Measurements from ENCODE around the gene CPTP.
A peak's percentile ranks its signal among the peaks of the same experiment; 100 is the strongest.

CPTP gene

DNA sequence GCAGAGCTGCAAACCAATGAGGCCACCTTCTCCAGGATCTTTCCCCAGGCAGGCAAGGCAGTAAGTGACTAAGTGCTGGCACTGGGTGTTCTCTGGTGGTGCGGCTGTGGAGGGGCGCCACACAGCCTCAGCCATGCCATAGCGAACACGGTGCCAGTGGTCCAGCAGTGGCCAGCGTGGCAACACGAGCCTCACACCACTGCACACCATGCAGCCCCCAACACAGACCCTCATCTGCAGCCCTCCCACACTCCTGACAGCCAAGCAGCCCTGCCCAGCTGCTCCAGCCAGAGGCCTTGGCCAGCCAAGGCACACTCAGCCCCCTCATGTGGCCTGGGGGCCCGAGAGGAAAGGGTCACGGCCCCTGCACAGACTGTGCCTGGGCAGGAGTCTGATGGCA lies 3.1 kb upstream of the CPTP start:
- DNase-seq (ENCODE audit: low read depth), result no peak
- no peak overlapping the region for H3K4me3 ChIP-seq (ENCODE audit: low read depth, low read length)
- TF ChIP-seq, protein P1, sequence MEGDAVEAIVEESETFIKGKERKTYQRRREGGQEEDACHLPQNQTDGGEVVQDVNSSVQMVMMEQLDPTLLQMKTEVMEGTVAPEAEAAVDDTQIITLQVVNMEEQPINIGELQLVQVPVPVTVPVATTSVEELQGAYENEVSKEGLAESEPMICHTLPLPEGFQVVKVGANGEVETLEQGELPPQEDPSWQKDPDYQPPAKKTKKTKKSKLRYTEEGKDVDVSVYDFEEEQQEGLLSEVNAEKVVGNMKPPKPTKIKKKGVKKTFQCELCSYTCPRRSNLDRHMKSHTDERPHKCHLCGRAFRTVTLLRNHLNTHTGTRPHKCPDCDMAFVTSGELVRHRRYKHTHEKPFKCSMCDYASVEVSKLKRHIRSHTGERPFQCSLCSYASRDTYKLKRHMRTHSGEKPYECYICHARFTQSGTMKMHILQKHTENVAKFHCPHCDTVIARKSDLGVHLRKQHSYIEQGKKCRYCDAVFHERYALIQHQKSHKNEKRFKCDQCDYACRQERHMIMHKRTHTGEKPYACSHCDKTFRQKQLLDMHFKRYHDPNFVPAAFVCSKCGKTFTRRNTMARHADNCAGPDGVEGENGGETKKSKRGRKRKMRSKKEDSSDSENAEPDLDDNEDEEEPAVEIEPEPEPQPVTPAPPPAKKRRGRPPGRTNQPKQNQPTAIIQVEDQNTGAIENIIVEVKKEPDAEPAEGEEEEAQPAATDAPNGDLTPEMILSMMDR (conservative IDR thresholded peaks at IDR 0.05; ENCODE audit: low read depth, low read length), result no peak

DNA sequence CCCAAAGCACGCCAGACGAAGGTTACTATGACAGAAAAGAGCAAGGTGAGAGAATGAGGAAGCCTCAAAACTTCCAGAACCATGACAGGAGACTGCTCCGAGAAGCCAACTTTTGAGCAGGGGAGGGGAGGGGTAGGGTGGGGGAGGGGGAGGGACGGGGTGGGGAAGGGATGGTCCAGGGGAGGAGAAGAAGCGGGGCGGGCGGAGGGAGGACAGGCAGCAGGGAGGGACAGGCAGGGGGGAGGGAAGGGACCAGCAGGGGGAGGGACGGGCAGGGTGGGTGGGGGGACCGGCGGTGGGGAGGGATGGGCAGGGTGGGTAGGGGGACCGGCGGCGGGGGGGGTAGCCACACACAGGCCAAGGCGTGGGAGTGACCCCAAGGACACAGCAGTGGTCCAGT lies 2.2 kb upstream of the CPTP start:
- TF ChIP-seq, protein P1 (conservative IDR thresholded peaks at IDR 0.05; ENCODE audit: low read depth, low read length), result no peak
- no peak for DNase-seq (ENCODE audit: low read depth)
- no peak overlapping the region for H3K4me3 ChIP-seq (ENCODE audit: low read depth, low read length)

DNA sequence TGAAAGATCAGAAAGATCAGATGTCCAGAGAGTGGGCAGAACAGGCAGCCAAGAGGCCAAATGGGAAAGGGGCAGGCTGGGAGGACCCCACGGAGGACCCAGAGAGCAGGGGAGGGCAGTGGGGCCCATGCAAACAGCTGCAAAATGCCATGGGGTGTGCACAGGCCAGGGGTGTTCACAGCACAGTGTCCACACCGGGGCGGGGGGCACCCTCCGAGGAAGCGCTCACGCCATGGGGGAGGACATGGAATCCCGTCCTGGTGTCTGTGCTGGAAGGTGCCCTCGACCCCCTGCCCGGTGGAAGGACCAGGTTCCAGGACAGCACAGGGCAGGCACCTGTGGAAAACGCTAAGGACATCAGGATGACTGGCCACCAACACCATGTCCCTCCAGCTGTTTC lies 1.6 kb upstream of the CPTP start:
- no peak for DNase-seq (ENCODE audit: low read depth)
- H3K4me3 ChIP-seq (ENCODE audit: low read depth, low read length), result no peak overlapping the region
- TF ChIP-seq, protein P1 (conservative IDR thresholded peaks at IDR 0.05; ENCODE audit: low read depth, low read length), result no peak

DNA sequence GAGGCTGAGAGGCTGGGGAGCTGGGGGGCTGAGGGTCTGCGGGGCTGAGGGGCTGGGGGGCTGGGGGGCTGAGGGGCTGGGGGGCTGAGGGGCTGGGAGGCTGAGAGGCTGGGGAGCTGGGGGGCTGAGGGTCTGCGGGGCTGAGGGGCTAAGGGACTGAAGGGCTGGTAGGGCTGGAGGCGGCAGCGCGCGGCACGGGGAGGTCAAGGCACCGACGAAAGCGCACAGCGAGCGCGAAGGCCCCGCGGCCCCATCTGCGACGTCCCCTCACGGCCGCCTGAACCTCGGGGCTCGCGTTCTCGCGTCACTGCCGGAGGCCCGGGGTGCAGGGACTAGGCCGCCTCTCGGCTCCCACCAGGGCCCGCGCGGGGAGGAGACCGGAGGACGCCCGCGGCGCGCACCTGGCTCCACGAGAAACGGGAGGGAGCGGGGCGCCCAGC lies 498 bp upstream of the CPTP start:
- DNase-seq (ENCODE audit: low read depth), result no peak
- H3K4me3 ChIP-seq (ENCODE audit: low read depth, low read length), result peak overlapping the region; percentile 88
- TF ChIP-seq, protein P1 (conservative IDR thresholded peaks at IDR 0.05; ENCODE audit: low read depth, low read length), result no peak

DNA sequence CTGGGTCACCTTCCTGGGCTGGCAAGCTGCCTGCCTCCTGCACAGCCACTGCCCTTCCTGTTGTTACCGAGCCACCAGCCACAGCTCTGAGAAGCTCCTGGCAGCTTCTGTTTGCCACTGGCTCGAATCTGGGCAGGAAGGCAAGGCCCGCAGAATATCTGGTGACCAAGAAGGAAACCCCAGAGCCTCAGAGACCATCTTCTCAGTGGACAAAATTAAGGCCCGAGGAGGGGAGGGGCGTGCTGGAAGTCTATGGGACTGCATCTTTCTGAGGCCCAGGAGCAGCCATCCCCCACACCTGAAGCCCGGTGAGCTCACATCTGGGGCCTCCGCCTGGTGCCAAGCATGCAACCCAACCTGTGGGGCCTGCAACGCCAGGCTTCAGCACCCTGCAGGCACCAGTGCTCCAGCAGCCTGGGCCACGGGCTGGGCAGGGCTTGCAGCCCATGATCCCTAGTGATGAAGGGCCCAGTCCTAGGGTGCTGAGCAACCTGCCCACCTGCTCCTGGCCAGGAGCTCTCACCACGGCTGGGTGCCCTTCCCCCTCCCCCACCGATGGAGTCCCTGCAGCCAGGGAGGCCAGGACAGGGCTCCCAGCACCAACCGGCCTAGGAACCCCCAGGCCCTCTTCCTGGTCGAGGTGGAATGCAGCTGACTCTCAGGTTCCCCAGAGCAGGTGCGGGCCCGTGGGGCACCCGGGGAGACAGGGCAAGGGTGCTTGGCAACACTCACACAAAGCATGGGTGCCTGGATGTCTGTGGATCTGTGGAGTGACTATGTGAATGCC lies 879 bp downstream of the CPTP start:
- no peak for DNase-seq (ENCODE audit: low read depth)
- peak overlapping the region; percentile 88 for H3K4me3 ChIP-seq (ENCODE audit: low read depth, low read length)
- TF ChIP-seq, protein P1 (conservative IDR thresholded peaks at IDR 0.05; ENCODE audit: low read depth, low read length), result no peak

DNA sequence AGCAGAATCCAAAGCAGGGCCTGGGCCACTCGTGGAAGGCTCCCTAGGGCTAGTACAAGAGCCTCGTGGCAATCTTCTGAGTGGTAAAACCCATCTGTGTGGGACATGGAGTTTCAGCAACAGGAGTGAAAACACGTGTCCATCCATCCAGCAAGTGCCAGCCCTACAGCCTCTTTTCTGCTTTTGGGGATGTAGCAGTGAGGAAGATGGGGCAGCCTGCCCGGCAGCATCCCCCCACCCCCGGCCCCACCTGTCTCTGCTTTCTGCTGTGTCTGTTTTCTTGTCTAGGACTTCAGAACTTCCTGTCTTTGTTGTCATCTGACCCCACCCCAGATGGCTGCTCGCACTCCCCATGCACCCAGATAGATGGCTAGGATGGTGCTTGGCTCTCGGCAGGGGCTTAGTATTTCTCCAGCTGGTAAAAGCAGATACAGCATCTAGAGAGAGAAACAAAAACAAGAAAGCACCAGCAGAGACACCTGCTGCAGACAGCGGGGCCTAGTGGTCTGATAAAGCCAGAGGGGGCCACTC lies 1.5 kb downstream of the CPTP start:
- TF ChIP-seq, protein P1 (conservative IDR thresholded peaks at IDR 0.05; ENCODE audit: low read depth, low read length), result no peak
- no peak for DNase-seq (ENCODE audit: low read depth)
- no peak overlapping the region for H3K4me3 ChIP-seq (ENCODE audit: low read depth, low read length)

DNA sequence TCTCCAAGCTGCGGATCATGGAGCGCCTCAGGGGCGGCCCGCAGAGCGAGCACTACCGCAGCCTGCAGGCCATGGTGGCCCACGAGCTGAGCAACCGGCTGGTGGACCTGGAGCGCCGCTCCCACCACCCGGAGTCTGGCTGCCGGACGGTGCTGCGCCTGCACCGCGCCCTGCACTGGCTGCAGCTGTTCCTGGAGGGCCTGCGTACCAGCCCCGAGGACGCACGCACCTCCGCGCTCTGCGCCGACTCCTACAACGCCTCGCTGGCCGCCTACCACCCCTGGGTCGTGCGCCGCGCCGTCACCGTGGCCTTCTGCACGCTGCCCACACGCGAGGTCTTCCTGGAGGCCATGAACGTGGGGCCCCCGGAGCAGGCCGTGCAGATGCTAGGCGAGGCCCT lies 2.7 kb downstream of the CPTP start:
- no peak overlapping the region for H3K4me3 ChIP-seq (ENCODE audit: low read depth, low read length)
- no peak for DNase-seq (ENCODE audit: low read depth)
- TF ChIP-seq, protein P1 (conservative IDR thresholded peaks at IDR 0.05; ENCODE audit: low read depth, low read length), result no peak

Data from choroid plexus epithelial cell (primary cell).